Hepatocyte (in vitro differentiated cells): Measurements from ENCODE around the gene USP32.
"Not testable (repeated sequence)": the region's sequence is repeated elsewhere in the genome, so short reads cannot be mapped to it uniquely, and the experiment has no call there.

ENCODE experiments used
- CTCF ChIP-seq: fragments of 200-600 bp; sonication (generic); IDR thresholded peaks from 2 replicates; pipeline ENCODE4 v1.5.1; 2016; ENCODE audit warnings: antibody characterized with exemption, mild to moderate bottlenecking; ENCODE audit not compliant: poor library complexity
- EZH2 ChIP-seq: fragments of 200-600 bp; sonication (generic); IDR thresholded peaks from 2 replicates; pipeline ENCODE4 v1.6.1; 2016; ENCODE audit warnings: antibody characterized with exemption, mild to moderate bottlenecking, borderline replicate concordance

DNA sequence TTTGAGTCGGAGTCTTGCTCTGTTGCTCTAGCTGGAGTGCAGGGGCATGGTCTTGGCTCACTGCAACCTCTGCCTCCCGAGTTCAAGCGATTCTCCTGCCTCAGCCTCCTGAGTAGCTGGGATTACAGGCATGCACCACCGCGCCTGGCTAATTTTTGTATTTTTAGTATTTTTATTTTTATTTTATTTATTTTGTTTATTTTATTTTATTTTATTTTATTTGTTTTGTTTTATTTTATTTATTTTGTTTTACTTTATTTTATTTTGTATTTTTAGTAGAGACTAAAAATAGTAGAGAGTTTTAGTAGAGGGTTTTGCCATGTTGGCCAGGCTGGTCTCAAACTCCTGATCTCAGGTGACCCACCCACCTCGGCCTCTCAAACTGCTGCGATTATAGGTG is 27.9 kb upstream of the USP32 start:
- TF ChIP-seq CTCF, EZH2: not testable (repeated sequence)
